Ovary (tissue), 9 donors: ENCODE results near the gene TMEM39B. TPM values are rescaled to one million over a fixed set of nuclear protein-coding genes. Genes with fewer than 3 reads are reported as not detected.
"Not testable (repeated sequence)": the region's sequence is repeated elsewhere in the genome, so short reads cannot be mapped to it uniquely, and the experiment has no call there.

Experiments
- DNase-seq, 5 donors: peaks; one replicate each; pipeline ENCODE4 v3.0.0-alpha.2; 2019 to 2020
- H3K27ac ChIP-seq, 2 donors: fragments of 200-600 bp; one replicate each; pipeline versions ENCODE4 v1.5.1 to v1.8.0; 2019 to 2022
- H3K27me3 ChIP-seq: fragments of 200-600 bp; one replicate; pipeline ENCODE4 v1.8.0; 2022
- H3K36me3 ChIP-seq: fragments of 200-600 bp; sonication (generic); one replicate; pipeline ENCODE4 v1.5.1; 2019
- H3K4me1 ChIP-seq: one replicate; pipeline ENCODE4 v1.8.1; 2013; ENCODE audit warnings: mild to moderate bottlenecking, moderate library complexity; ENCODE audit not compliant: insufficient read depth
- H3K4me3 ChIP-seq: fragments of 200-600 bp; sonication (generic); one replicate; pipeline ENCODE4 v1.5.1; 2017
- H3K9me3 ChIP-seq, 2 donors: fragments of 200-600 bp in 1 of 2; sonication (generic) in 1 of 2; one replicate each; pipeline versions ENCODE4 v1.5.1 to v1.8.1; 2013 to 2019; ENCODE audit warnings: mild to moderate bottlenecking in 1 of 2, moderate library complexity in 1 of 2
- EP300 ChIP-seq: sonication (generic); formaldehyde crosslinking; IDR thresholded peaks from one replicate; pipeline ENCODE4 v1.6.1; 2017; ENCODE audit warnings: antibody characterized with exemption
- POLR2A ChIP-seq: fragments of 450-650 bp; IDR thresholded peaks from one replicate; pipeline ENCODE4 v1.6.1; 2017; ENCODE audit warnings: antibody characterized with exemption, mild to moderate bottlenecking, moderate library complexity
- WGBS, 3 donors: extraction: QIAGEN DNeasy Blood & Tissue Kit in 1 of 3; methylation state at CpG; one replicate each; pipeline versions ENCODE4 v1.1.5 to v1.1.7; 2013 to 2017; 5-methylcytosine and 5-hydroxymethylcytosine counted together
- intact Hi-C, 4 donors: fragments of 100-400 bp; cut with DNase I; formaldehyde crosslinking; loops; one replicate each; pipeline versions ENCODE4 v1.11.0 to v1.15.1; 2022 to 2023
- polyA plus RNA-seq, 2 donors: library from polyadenylated mRNA; stranded (reverse); fragments of 200-250 nt in 1 of 2; fragments of 350-450 nt in 1 of 2; fragmentation: Illumina TruSeq in 1 of 2; extraction: RNeasy Lipid Tissue Mini Kit (QIAGEN cat#74804) in 1 of 2; gene quantifications; one replicate each; pipeline ENCODE4 v1.2.3, GENCODE V29; 2013 to 2014
- total RNA-seq, 7 donors: library from RNA; depleted of rRNA in 2 of 7; stranded (reverse); fragments of >200 nt in 2 of 7; fragmentation: NEBNext Ultra II Directional in 3 of 7; extraction: Animal tissue kit (Norgen Biotek cat#: 25700) in 3 of 7; gene quantifications; one replicate each; pipeline versions ENCODE4 v1.1.0 to v1.2.4, GENCODE V29; 2016 to 2023
- TF ChIP-seq, protein P1 (sequence below), 3 donors: fragments of 450-650 bp in 2 of 3; fragments of 200-600 bp in 1 of 3; IDR thresholded peaks; one replicate each; pipeline versions ENCODE4 v1.5.1 to v1.8.0; 2016 to 2022; ENCODE audit warnings: antibody characterized with exemption in 3 of 3, mild to moderate bottlenecking in 1 of 3
- donor health status: DM: no; HTN: no; CAD: no; lungs with moderate emphysema.
- donor health status: DM: no; HTN: no; CAD: no.
- donor health status: Bipolar disorder and iron deficiency.
- donor health status: DM: yes; HTN: yes; CAD: no.
- donor health status: DM: no; HTN: no; CAD: no.
- donor health status: DM: yes; HTN: yes; CAD: no.

The TMEM39B gene
- total and polyA plus RNA-seq, 9 donors: 3.0 to 23.5 (median 15.2) TPM

DNA sequence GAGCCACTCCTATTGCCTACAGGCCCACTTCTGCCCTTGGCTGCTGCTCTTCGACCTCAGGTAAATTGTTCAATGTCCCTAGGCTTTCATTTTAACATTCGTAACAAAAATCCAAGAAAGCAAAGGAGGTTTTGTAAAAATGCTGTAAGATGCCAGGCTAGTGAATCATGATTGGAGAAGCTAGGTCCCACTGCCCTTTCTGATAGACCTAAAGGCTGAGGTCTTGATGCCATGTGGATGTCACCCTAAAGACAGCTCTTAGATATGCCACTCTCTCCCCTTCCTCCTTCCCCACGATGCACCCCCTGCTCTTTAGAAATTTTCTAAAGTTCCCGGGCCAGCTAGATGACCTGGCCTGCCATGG, 9.9 kb upstream of the TMEM39B start:
- Histone ChIP-seq H3K27ac (peak overlapping the region in 1 of 2 donors; percentile 39), H3K4me1 (peaks cover 12% of the 10 kb centered on the region), H3K4me3 (no peak overlapping the region), H3K36me3 (no peaks in the 10 kb centered on the region), H3K27me3 (no peaks in the 10 kb centered on the region), H3K9me3 (no peaks in the 10 kb centered on the region)
- intact Hi-C loops: loop anchor here in 3 of 4 donors (5.0 to 10.0 kb wide), 3 partner anchors 48 to 398 kb away; partner anchors contain the start of gene KHDRBS1 (in 1 of the 3)
- WGBS, 3 donors: 69 to 73% (median 69%) methylated on average over 4 of the region's 4 CpGs
- TF ChIP-seq, protein P1, sequence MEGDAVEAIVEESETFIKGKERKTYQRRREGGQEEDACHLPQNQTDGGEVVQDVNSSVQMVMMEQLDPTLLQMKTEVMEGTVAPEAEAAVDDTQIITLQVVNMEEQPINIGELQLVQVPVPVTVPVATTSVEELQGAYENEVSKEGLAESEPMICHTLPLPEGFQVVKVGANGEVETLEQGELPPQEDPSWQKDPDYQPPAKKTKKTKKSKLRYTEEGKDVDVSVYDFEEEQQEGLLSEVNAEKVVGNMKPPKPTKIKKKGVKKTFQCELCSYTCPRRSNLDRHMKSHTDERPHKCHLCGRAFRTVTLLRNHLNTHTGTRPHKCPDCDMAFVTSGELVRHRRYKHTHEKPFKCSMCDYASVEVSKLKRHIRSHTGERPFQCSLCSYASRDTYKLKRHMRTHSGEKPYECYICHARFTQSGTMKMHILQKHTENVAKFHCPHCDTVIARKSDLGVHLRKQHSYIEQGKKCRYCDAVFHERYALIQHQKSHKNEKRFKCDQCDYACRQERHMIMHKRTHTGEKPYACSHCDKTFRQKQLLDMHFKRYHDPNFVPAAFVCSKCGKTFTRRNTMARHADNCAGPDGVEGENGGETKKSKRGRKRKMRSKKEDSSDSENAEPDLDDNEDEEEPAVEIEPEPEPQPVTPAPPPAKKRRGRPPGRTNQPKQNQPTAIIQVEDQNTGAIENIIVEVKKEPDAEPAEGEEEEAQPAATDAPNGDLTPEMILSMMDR (IDR thresholded peaks at IDR 0.05): no peak
- TF ChIP-seq EP300 (no peak), POLR2A (no peak)
- no peak for DNase-seq

DNA sequence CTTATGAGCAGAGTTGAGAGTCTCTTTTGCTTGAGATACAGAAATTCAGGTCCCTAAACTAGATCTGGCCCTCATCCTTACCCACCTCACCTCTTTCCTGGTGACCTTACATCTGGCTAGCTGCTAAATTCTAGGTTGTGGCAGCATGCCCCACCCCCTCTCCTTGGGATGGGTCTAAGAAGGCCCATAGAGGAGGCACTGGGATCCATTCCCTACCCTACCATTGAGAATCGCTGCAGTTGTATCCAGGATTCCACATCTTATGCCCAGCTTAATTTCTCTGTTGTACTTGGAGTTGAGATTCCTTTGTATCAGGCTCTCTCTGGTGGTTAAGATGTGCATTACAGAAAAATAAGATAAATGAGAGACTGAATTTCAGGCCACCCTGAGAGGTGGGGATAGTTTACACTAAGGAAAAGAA, 9.5 kb upstream of the TMEM39B start:
- Histone ChIP-seq H3K36me3 (no peaks in the 10 kb centered on the region), H3K4me1 (peaks cover 12% of the 10 kb centered on the region), H3K27ac (peak overlapping the region in 1 of 2 donors; percentile 39), H3K9me3 (no peaks in the 10 kb centered on the region), H3K4me3 (no peak overlapping the region), H3K27me3 (no peaks in the 10 kb centered on the region)
- WGBS, 3 donors: 7 to 13% (median 13%) methylated on average over 1 of the region's 1 CpG
- no peak for DNase-seq
- intact Hi-C loops: loop anchor here in 3 of 4 donors (5.0 to 10.0 kb wide), 3 partner anchors 48 to 398 kb away; partner anchors contain the start of gene KHDRBS1 (in 1 of the 3)
- TF ChIP-seq POLR2A: no peak
- TF ChIP-seq EP300: no peak
- TF ChIP-seq, protein P1 (IDR thresholded peaks at IDR 0.05): peak; percentile 29 to 79 (median 71)

DNA sequence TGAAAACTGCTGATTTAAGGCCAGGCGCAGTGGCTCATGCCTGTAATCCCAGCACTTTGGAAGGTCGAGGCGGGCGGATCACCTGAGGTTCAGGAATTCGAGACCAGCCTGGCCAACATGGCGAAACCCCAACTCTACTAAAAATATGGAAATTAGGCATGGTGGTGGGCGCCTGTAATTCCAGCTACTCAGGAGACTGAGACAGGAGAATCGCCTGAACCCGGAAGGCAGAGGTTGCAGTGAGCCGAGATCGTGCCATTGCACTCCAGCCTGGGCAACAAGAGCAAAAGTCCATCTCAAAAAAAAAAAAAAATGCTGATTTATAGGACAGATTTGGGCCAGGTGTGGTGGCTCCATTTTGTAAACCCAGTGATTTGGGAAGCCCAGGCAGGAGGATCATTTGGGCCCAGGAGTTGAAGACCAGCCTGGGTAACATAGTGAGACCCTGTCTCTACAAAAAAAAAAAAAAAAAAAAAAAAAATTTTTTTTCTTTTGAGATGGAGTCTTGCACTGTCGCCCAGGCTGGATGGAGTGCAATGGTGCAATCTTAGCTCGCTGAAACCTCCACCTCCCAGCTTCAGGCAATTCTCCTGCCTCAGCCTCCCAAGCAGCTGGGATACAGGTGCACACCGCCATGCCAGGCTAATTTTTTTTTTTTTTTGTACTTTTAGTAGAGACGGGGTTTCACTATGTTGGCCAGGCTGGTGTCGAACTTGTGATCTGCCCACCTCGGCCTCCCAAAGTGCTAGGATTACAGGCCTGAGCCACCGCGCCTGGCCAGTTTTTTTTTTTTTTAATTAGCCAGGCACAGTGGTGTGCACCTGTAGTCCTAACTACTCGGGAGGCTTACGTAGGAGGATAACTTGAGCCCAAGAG, 6.9 kb upstream of the TMEM39B start:
- not testable (repeated sequence) for H3K27ac ChIP-seq, H3K27me3 ChIP-seq, H3K36me3 ChIP-seq, H3K4me3 ChIP-seq, H3K9me3 ChIP-seq, DNase-seq
- intact Hi-C loops: loop anchor here in 2 of 4 donors (10.0 kb wide), 2 partner anchors 51 to 401 kb away; partner anchors contain the start of gene KHDRBS1 (in 1 of the 2)
- WGBS, 3 donors: 51 to 66% (median 63%) methylated on average over 21 of the region's 21 CpGs
- H3K4me1 ChIP-seq: peaks cover 12% of the 10 kb centered on the region

DNA sequence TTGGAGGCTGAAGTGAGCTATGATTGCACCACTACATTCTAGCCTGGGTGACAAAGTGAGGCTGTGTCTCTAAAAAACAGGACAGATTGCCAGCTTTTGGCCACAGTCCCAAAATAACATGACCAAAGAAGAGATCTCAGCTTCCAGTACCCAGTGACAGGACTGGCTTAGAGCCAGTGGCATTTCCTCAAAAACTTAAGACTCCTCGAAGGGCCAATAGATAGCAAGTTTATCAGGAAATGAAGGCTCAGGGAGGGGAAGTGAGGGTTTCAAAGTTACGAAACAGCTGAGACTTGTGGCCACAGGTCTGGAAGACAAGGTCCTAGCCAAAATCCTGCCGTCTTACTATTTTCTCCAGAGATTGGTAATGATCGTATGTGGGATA, 6.3 kb upstream of the TMEM39B start:
- H3K4me3 ChIP-seq: no peak overlapping the region
- WGBS, 3 donors: 0 to 1% (median 1%) methylated on average over 4 of the region's 4 CpGs
- peak in 3 of 5 donors; percentile 31 to 65 (median 39) for DNase-seq
- no peaks in the 10 kb centered on the region for H3K36me3 ChIP-seq
- no peaks in the 10 kb centered on the region for H3K27me3 ChIP-seq
- H3K27ac ChIP-seq: no peak overlapping the region
- intact Hi-C loops: loop anchor here in 2 of 4 donors (10.0 kb wide), 2 partner anchors 52 to 402 kb away; partner anchors contain the start of gene KHDRBS1 (in 1 of the 2)
- H3K9me3 ChIP-seq: no peaks in the 10 kb centered on the region
- TF ChIP-seq, protein P1 (IDR thresholded peaks at IDR 0.05): no peak
- TF ChIP-seq POLR2A (no peak), EP300 (no peak)
- H3K4me1 ChIP-seq: peaks cover 12% of the 10 kb centered on the region
